ENCODE results near the gene SASH1.

DNA sequence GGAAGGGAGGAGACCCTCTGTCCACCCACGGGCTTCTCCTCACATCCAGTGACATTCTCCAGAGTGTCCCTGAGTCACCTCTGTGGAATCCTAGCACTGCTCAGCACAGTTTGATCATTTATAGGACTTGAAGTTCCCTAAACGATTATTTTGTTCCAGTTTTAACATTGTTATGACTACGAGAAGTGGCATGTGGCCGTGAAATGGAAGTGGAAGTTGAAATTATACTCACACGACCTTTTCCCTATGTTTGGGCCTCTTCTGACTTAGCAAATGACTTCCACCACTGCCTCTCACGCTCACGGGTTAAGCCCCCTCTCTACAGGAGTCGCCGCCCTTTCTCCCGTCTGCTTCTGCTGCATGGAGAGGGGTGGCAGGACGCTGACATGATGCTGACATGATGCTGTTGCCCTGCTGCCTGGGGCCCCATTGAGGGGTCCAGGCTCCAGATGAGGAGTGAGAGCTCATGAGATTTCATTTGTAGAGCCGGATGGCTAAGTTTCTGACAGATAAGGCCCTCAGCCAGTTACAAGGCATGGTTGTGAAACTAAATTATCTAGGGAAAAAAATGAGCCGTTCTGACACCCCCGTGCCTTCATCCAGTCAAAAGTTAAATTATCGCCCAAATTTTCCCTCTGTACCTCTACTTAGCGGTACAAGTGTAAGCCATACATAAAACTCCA, 250.6 kb downstream of the SASH1 start:
- TF ChIP-seq HDGF (IDR thresholded peaks at IDR 0.05; ENCODE audit: borderline replicate concordance) (no peak), FOXM1 (IDR thresholded peaks at IDR 0.05; ENCODE audit: borderline replicate concordance) (no peak), BHLHE40 (IDR thresholded peaks at IDR 0.05; ENCODE audit: borderline replicate concordance) (no peak), FOXK2 (IDR thresholded peaks at IDR 0.05) (no peak), L3MBTL2 (conservative IDR thresholded peaks at IDR 0.05) (no peak), ZNF384 (IDR thresholded peaks at IDR 0.05) (no peak), SUZ12 (IDR thresholded peaks at IDR 0.05) (no peak), FOXA1 (IDR thresholded peaks at IDR 0.05) (no peak)
